Tibial nerve (tissue), 3 donors: ENCODE data around the gene C4BPA.

ENCODE experiments used
- CTCF ChIP-seq, 5 experiments: fragments of 200-600 bp in 3 of 5; fragments of 450-650 bp in 2 of 5; sonication (generic) in 3 of 5; IDR thresholded peaks; one replicate each; pipeline ENCODE4 v1.5.1; 2016 to 2019; ENCODE audit warnings: antibody characterized with exemption in 5 of 5, mild to moderate bottlenecking in 3 of 5, moderate library complexity in 2 of 5
- POLR2A ChIP-seq, 2 donors: fragments of 450-650 bp; IDR thresholded peaks; one replicate each; pipeline ENCODE4 v1.6.1; 2017; ENCODE audit warnings: antibody characterized with exemption in 2 of 2, mild to moderate bottlenecking in 2 of 2, moderate library complexity in 2 of 2

GRCh38 chr1:207124389-207124788 is 20.4 kb downstream of the C4BPA start:
- TF ChIP-seq POLR2A (IDR thresholded peaks at IDR 0.05) (no peak), CTCF (IDR thresholded peaks at IDR 0.05) (no peak)
